HTERT RPE-1 (cell line): Measurements from ENCODE around the gene CSAD.

ENCODE experiments used
- in situ Hi-C: fragments of 300-500 bp; cut with MboI; formaldehyde crosslinking; loops from 4 replicates; pipeline ENCODE4 v1.14.3; 2020; ENCODE audit warnings: low sequenced_read_pairs

CSAD gene

GRCh38 chr12:53180220-53180930 is at the start of gene CSAD, which contains the start of gene ZNF740:
Gene CSAD (minus strand): TSS chr12:53180925. CDS start chr12:53173470, 7,455 bp downstream.
Gene ZNF740 (plus strand): TSS chr12:53180722. CDS start chr12:53181984, 1,262 bp downstream.
- in situ Hi-C loops = no loop called here

DNA sequence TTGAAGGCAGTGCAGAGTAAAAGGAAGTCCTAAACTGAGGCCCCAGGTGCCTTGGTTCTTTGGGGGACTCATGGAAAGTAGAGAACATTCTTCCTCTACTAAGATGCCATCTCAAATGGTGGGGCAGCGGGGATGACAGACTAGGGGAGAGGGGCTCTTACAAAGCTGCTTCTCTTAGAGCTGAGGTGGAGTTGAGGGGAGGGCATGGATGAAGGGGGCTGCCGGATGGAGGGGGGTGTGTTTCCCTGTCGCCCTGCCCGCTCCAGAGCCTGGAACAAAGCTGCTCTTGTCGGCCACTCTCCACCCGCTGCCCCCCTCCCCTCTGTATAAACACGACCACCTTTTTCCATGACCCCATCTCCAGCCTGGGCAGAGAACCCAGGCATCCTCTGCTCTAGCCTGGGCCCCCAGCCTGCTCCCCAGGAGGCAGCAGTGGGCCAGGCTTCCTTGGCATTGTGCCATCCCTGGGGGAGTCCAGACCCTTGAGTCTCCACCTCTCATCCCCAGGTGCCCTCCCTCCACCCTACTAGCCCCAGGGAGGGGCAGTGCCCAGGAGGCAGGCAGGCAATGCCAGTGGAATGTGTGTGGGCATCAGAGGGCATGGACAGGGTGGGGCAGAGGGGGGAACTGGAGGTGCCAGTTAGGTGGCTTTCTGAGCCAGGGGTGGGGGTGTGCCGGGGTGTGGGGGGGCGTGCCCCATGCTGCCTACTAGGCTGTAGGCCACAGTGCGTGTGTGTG is 49.6 kb upstream of the CSAD start:
- in situ Hi-C loops = no loop called here

- in situ Hi-C loops = no loop called here
Measured at GRCh38 chr12:53229454-53229853, 48.7 kb upstream of the CSAD start.

DNA sequence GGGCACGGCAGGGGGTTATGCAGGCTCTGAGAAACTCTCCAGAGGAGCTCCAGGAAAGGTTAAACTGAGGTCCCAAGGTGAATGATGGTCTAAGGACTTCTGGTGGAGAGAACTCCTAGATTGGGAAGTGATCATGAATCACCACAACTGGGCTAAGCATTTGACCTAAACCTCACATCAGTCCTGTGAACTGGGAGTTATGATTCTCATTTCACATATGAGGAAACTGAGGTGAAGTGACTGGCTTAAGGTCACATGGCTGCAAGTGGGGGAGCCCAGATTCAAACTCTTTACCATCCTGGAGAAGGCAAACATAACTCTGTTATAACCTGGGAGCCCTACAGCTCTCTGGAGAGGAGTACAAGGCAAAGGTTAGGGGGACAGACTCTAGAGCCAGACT is 47.1 kb upstream of the CSAD start:
- in situ Hi-C loops = no loop called here

GRCh38 chr12:53227341-53227740 is 46.6 kb upstream of the CSAD start:
- in situ Hi-C loops = no loop called here

DNA sequence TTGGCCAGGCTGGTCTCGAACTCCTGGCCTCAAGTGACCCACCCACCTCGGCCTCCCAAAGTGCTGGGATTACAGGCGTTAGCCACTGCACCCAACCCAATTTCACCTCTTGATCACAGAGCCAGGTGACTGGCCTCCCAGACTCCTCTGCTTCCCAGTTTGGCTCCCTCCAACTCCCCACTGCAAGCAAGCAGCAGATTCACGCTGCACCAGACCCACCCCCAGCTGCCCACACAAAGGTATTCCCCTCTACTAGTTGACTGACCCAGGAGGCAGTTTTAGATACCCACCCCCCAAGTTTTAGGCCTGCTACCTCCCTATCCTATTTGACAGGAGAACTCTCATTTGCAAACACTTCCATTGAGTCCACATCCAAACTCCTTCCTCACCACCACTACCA is 46.1 kb upstream of the CSAD start:
- in situ Hi-C loops = no loop called here

DNA sequence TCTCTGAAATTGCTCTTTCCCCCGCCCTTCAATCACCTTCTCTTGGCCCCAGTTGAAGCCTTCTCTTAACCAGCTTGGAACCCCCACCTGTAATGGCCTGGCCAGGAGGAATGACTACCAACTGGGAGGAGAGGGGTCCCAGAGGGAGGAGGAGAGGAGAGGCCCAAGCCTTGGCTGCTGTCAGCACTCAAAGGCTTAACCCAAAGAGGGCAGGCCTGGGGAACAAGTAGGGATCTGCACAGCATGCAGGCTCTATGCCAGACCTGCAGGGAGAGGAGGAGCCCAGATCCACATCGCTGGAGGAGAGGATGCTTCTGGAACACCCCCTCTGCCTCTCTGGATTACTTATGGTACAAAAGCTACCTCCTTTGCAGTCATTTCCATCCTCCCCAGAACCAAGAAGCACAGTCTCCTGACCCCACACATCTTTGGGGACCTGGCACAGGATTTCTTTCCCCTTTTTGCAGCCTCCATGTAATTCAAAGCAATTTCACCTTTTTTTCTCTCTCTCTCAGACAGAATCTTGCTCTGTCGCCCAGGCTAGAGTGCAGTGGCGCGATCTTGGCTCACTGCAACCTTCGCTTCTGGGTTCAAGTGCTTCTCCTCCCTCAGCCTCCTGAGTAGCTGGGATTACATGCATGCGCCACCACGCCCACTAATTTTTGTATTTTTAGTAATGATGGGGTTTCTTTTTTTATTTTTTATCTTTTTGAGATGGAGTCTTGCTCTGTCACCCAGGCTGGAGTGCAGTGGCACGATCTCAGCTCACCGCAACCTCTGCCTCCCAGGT is 45.1 kb upstream of the CSAD start:
- in situ Hi-C loops = no loop called here

DNA sequence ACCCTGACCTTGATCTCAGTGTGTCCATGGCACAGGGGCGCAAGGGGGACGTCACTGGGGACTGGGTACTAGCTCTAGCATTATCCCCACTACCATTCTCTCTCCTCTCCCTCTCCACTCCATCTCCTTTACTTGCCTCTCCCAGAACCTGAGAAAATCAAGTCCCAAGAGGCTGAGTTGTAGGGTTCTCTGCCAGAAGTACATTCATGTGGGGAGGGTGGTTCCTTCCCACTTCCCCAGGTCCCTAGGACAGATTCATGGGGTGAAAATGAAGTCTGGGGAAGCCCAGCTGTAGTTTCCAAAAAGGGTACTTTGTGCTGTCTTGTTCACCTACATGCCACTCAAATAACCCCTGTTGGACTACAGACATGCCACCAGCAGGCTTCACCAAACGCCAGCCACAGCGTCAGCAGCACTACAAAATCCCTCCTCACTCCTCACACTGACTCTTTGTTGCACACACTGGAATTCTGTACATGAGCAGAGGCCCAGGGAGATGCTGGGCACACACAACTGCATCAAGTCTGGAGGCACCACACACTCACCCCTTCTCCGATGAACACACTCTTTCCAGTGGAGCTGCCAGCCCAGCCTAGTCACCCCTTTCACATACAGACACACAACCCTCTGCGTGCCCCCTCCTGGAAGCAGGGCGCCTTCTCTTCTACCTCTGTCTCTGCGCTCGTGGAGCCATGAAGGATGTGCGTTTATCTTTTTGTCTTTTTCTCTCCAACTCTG is 44.3 kb upstream of the CSAD start:
- in situ Hi-C loops = no loop called here

DNA sequence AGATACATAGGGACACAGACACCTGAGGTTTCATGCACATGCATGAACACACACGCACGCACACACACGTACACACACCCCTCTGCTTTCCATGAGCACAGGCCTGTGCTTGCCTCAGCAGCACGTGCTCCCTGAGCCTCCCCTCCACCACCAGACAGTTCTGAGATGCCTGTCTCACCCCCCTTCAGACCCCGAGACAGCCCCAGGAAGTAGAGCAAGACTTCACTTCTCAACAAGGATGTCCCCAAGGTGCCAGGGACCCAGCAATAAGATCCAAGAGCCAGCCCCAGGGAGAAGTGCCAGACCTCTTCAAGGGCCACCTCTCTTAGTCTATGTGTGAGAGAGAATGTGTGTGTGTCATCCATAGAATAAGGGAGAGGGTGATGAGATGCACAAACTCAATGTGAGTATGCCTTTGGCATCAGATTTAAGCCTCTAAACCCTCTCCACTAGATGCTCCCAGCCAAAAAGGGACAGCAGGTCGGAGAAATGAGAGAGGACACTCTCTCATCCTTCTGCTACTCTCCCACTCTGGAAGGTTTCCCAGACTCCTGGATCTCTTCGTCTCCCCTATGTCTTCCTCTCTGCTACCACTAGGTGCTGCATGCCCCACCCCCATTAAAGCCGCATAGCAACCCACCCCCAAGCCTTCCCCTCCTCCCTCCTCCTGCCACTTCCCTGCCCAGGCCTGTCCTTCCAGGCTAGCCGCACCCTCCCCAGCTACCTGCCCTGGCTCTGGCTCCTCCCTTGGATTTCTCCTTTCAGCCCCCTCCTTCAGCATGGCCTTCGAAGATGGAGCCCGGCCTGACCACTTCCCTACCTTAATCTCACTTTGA is 43.6 kb upstream of the CSAD start:
- in situ Hi-C loops = no loop called here

DNA sequence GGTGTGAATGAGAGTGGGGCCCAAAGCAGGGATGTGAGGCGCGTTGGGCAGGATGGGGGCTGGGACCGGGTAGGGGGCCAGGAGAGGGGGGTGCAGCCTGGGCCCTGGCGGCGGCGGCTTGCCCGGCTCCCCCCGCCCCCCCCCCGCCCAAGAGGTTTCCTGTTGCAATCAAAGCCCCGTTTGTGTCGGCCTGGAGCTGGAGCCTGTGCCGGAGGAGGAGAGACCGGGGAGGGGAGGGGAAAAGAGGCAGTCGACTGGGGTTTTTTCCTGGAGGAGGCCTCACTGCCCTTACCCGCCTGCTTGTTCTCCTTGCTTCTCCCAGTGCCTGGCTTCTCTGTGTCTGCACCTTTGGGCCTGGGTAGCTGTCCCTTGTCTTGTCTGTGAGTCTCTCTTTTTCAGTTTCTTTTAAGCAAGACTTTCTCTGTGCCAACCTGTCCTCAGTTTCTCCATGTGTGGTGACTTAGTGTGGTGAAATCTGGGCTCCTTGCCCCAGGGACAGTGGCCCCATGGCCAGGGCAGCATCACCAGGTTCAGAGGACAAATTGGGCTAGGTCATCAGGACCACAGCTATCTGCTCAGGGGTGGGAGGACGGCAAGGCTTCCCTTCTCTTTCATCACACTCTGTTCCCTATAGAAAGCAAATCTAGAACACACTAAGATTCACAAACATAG is 42.8 kb upstream of the CSAD start:
- in situ Hi-C loops = no loop called here

GRCh38 chr12:53222806-53223261 is 42.1 kb upstream of the CSAD start:
- in situ Hi-C loops = no loop called here

- in situ Hi-C loops = no loop called here
Measured at GRCh38 chr12:53222170-53222721, 41.5 kb upstream of the CSAD start.

- in situ Hi-C loops = no loop called here
Measured at GRCh38 chr12:53221203-53222080, 40.7 kb upstream of the CSAD start.

DNA sequence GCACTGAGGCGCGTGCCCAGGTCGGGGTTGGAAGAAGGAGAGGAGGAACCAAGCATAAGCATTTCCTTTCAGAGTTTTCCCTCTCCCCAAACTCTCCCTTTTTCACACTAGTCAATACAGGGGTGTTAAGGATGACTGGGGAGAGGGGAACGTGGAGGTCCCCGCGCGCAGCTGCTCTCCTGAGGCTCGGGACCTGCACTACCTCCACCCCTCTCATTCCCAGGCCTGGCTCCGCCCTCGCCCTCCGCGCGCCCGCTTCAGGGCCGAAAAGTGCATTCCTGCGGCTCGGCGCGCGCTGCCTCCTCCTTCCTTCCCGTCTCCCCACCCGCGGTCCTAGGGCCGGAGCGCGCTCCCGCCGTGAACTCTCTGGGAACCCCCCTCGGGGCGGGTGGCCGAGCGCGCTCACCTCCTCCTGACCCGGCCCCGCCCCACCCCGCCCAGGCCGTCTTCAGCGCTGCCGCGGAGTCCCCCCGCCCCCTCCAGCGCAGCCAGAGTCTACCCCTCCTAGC is 40.0 kb upstream of the CSAD start:
- in situ Hi-C loops = no loop called here

DNA sequence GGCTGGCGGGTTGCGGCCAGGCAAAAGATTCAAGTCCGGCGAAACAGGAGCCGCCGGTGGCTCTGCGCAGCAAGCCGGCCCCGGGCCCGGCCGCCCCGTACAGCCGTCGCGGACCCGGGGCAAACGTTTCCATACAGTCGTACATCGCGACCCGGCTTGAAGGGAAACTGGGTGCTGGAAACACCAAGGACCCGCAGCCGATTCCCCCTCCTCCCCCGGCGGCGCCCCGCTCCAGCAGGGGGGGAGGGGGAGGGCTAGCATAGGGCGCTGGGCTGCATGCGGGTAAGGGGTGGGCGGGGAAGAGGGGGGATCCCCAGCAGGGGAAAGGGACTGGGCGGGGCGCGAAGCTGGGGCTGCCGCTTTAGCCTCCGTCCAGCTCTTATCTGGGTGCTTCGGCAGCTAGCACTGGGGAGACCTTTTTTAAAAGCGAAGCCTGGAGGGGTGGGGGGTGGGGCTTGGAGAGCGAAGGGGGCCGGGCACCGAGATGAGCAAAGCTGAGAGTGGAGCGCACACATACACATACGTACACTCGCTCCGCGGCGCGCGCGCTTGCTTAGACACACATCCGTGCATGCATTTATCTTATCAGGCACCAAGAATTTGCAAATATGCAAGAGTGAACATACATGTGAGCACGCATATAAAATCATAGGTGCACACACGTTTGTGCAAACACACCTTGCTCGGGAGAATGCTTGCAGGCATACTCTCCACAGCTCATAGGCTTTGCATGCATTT is 39.4 kb upstream of the CSAD start:
- in situ Hi-C loops = no loop called here

GRCh38 chr12:53219292-53219955 is 38.7 kb upstream of the CSAD start:
- in situ Hi-C loops = no loop called here
